SU-DHL-6 (cell line): ENCODE results near the gene TRRAP.

Experiments used
- H2AFZ ChIP-seq: fragments of 200-600 bp; sonication (generic); 2 replicates; pipeline ENCODE4 v1.6.1; 2014; ENCODE audit warnings: low read depth, mild to moderate bottlenecking, moderate library complexity, mixed read lengths, antibody characterized with exemption, low read length; ENCODE audit not compliant: severe bottlenecking
- H3F3A ChIP-seq: fragments of 200-600 bp; shearing (Covaris generic); 2 replicates; pipeline ENCODE4 v1.6.0; 2016; ENCODE audit warnings: antibody characterized with exemption, mild to moderate bottlenecking; ENCODE audit not compliant: insufficient read depth
- H3K27ac ChIP-seq: fragments of 200-600 bp; sonication (generic); 2 replicates; pipeline ENCODE4 v1.5.1; 2016; ENCODE audit warnings: low read depth, mild to moderate bottlenecking, low read length, moderate library complexity, mixed read lengths
- H3K27me3 ChIP-seq: fragments of 200-600 bp; sonication (generic), shearing (Covaris generic); 2 replicates; pipeline ENCODE4 v1.6.0; 2014; ENCODE audit warnings: mild to moderate bottlenecking, low read length
- H3K36me3 ChIP-seq: fragments of 200-600 bp; sonication (generic); 2 replicates; pipeline ENCODE4 v1.6.1; 2014; ENCODE audit warnings: mild to moderate bottlenecking, low read length, mixed read lengths
- H3K4me2 ChIP-seq: fragments of 300-600, 200-600 bp; shearing (Covaris generic), sonication (generic); 2 replicates; pipeline ENCODE4 v1.6.0; 2014; ENCODE audit warnings: low read length, low read depth, mild to moderate bottlenecking; ENCODE audit not compliant: poor library complexity, severe bottlenecking
- H3K4me3 ChIP-seq: fragments of 200-600 bp; sonication (generic); 2 replicates; pipeline ENCODE4 v1.5.1; 2014; ENCODE audit warnings: antibody characterized with exemption, low read length, mild to moderate bottlenecking, mixed read lengths; ENCODE audit not compliant: insufficient read depth, poor library complexity, severe bottlenecking
- H3K79me2 ChIP-seq: fragments of 200-600 bp; sonication (generic); 2 replicates; pipeline ENCODE4 v1.6.1; 2014; ENCODE audit warnings: mild to moderate bottlenecking, low read length, moderate library complexity; ENCODE audit not compliant: insufficient read depth
- H3K9ac ChIP-seq: fragments of 200-600 bp; sonication (generic); 2 replicates; pipeline ENCODE4 v1.7.0; 2014; ENCODE audit warnings: mild to moderate bottlenecking, low read length
- H3K9me2 ChIP-seq: fragments of 200-600 bp; sonication (generic); replicated peaks from 2 replicates; pipeline ENCODE4 v1.6.1; 2014; ENCODE audit warnings: low read length; ENCODE audit not compliant: insufficient read depth
- H3K9me3 ChIP-seq: fragments of 200-600 bp; sonication (generic); 2 replicates; pipeline ENCODE4 v1.6.1; 2014; ENCODE audit warnings: low read length, mixed read lengths; ENCODE audit not compliant: insufficient read depth
- H4K20me1 ChIP-seq: fragments of 200-600 bp; sonication (generic); 2 replicates; pipeline ENCODE4 v1.6.1; 2014; ENCODE audit warnings: low read depth, mild to moderate bottlenecking, antibody characterized with exemption, low read length, moderate library complexity, mixed read lengths
- EZH2phosphoT487 ChIP-seq: fragments of 200-600 bp; sonication (generic), shearing (Covaris generic); conservative IDR thresholded peaks from 2 replicates; pipeline ENCODE4 v1.6.1; 2018; ENCODE audit warnings: mild to moderate bottlenecking, antibody characterized with exemption, low read length, moderate library complexity, mixed read lengths
- TF ChIP-seq, protein P1 (sequence below): fragments of 200-600 bp; sonication (generic); IDR thresholded peaks from one replicate; pipeline ENCODE4 v1.5.1; 2017; ENCODE audit warnings: antibody characterized with exemption, mild to moderate bottlenecking, low read length, moderate library complexity; ENCODE audit not compliant: insufficient read depth, poor library complexity, severe bottlenecking

TRRAP gene

GRCh38 chr7:98869027-98869596, 9.2 kb upstream of the TRRAP start:
- no peak overlapping the region for H3K4me2 ChIP-seq
- no peaks in the 10 kb centered on the region for H3K9me2 ChIP-seq
- H4K20me1 ChIP-seq: no peaks in the 10 kb centered on the region
- no peaks in the 10 kb centered on the region for H3K79me2 ChIP-seq
- H3K4me3 ChIP-seq: no peak overlapping the region
- H3K27ac ChIP-seq: no peak overlapping the region
- H3K9ac ChIP-seq: no peak overlapping the region
- H3K9me3 ChIP-seq: no peaks in the 10 kb centered on the region
- H3K27me3 ChIP-seq: no peaks in the 10 kb centered on the region; the same call in 1 of the 2 replicates
- H2AFZ ChIP-seq: no peak overlapping the region
- TF ChIP-seq EZH2phosphoT487: no peak
- TF ChIP-seq, protein P1, sequence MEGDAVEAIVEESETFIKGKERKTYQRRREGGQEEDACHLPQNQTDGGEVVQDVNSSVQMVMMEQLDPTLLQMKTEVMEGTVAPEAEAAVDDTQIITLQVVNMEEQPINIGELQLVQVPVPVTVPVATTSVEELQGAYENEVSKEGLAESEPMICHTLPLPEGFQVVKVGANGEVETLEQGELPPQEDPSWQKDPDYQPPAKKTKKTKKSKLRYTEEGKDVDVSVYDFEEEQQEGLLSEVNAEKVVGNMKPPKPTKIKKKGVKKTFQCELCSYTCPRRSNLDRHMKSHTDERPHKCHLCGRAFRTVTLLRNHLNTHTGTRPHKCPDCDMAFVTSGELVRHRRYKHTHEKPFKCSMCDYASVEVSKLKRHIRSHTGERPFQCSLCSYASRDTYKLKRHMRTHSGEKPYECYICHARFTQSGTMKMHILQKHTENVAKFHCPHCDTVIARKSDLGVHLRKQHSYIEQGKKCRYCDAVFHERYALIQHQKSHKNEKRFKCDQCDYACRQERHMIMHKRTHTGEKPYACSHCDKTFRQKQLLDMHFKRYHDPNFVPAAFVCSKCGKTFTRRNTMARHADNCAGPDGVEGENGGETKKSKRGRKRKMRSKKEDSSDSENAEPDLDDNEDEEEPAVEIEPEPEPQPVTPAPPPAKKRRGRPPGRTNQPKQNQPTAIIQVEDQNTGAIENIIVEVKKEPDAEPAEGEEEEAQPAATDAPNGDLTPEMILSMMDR: no peak
- H3K36me3 ChIP-seq: no peaks in the 10 kb centered on the region
- H3F3A ChIP-seq: 0 out of 2 replicates have a peak, but pooled peaks cover 6% of the 10 kb centered on the region

- Histone ChIP-seq H3K27ac (no peak within 1 kb of the TSS), H3F3A (0 out of 2 replicates have a peak, but pooled peaks cover 6% of the 10 kb centered on the region), H3K79me2 (no peaks in the 10 kb centered on the region), H2AFZ (no peak within 1 kb of the TSS), H3K9me2 (no peaks in the 10 kb centered on the region), H3K4me3 (no peak within 1 kb of the TSS), H3K9ac (no peak within 1 kb of the TSS), H4K20me1 (no peaks in the 10 kb centered on the region), H3K9me3 (no peaks in the 10 kb centered on the region), H3K4me2 (peak within 1 kb of the TSS; percentile 34), H3K27me3 (no peaks in the 10 kb centered on the region; the same call in 1 of the 2 replicates), H3K36me3 (no peaks in the 10 kb centered on the region)
- TF ChIP-seq, protein P1: no peak
- no peak for TF ChIP-seq EZH2phosphoT487
These were observed 8.7 kb upstream of the TRRAP start, which contains the start of gene TMEM130 for GRCh38 chr7:98869597-98870120. Gene TMEM130 (minus strand): TSS chr7:98870014. CDS start chr7:98869861, 153 bp downstream.

DNA sequence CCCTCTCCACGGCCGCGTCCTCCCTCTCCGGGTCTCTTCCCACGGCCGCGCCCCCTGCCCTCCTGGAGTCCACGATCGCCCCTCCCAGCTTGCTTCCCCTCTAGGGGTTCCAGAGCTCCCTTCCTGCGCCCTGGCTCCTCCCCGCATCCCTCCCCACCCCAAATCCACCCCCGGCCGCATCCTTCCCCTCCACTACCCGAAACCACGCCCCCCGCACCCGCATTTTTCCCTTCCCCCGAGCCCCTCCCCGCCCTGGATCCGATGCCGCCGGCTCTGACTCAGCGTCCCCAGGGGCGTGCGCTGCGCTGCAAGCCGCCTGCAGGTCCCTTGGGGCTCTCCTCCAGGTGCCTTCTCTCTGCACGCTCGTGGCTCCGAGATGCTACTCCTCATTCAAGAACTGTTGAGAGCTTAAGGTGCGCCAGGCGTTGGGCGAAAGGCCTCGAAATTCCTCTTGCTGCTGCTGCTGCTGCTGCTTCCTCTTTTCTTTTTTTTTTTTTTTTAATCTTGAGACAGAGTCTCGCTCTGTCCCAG, 8.1 kb upstream of the TRRAP start:
- Histone ChIP-seq H4K20me1 (no peaks in the 10 kb centered on the region), H3K27me3 (no peaks in the 10 kb centered on the region; the same call in 1 of the 2 replicates), H3K27ac (no peak overlapping the region), H3F3A (0 out of 2 replicates have a peak, but pooled peaks cover 6% of the 10 kb centered on the region), H3K9ac (no peak overlapping the region), H3K9me2 (no peaks in the 10 kb centered on the region), H3K9me3 (no peaks in the 10 kb centered on the region), H3K4me2 (peak overlapping the region; percentile 34), H3K4me3 (no peak overlapping the region), H3K79me2 (no peaks in the 10 kb centered on the region), H3K36me3 (no peaks in the 10 kb centered on the region), H2AFZ (no peak overlapping the region)
- TF ChIP-seq EZH2phosphoT487: no peak
- TF ChIP-seq, protein P1: no peak
